ENCODE results near the gene FSCN2. TPM values are rescaled to one million over a fixed set of nuclear protein-coding genes. Genes with fewer than 3 reads are reported as not detected.

The FSCN2 gene
- total RNA-seq = 1 to 10 TPM; 1.0 to 1.8 TPM
- 0.50 TPM for polyA plus RNA-seq (2013, experiment 1 of 2)
- 0.46 TPM for polyA plus RNA-seq (2013, experiment 2 of 2)
- long read RNA-seq, experiment 1 = 0 reads
- long read RNA-seq, experiment 2, partial matches to known transcripts = 0 of 2 reads
- long read RNA-seq, experiment 2, other reads (novel, unspliced or antisense) = 1 of 2 reads
- long read RNA-seq, experiment 3, partial matches to known transcripts = 0 of 1 reads
- long read RNA-seq, experiment 3, other reads (novel, unspliced or antisense) = 1 of 1 reads
- long read RNA-seq, experiment 4 = 0 reads

DNA sequence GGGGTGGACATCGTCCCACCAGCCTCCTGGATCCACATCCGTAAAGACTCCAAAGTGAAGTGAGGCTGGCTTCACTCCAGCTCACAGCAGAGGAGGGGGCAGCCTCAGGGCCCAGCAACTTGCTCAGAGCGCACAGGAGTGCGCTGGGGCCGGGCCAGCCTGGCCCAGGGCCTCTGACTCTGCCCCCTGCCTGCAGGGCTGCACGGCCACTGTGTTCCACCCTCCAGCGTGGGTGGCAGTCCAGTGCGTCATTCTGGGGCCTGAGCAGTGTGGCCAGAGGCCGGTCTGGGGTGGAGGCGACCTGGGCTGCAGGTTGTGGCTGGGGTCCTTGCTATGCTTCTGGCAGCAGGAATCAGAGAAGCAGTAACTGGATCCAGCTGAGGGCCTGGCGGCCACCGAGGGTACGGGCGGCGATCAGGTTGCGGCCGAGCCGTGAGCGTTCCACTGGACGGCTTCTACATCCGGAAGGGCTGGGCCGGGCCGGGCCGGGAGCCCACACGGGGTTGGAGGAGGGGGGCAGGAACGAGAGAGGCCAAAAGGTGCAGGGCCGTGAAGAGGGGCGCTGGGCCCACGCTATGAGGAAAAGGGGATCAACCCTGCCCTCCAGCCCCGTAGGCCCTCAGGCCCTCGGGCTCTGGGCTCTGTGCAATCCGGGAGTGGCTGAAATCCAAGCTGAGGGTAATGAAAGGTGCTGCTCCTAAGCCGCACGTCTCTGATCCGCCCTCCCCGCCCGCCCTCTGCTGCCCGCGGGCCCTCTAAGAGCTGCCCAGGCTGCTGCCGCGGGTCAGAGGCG lies at the start of gene FSCN2:
Gene FSCN2, plus strand, starts transcription at position 787 of the 793 bp plus-strand sequence. CDS start 155 bp downstream, outside the sequence.
- Histone ChIP-seq H3K27me3 (ENCODE audit: control insufficient read depth, insufficient read depth, low read length, poor library complexity, severe bottlenecking) (no peaks in the 10 kb centered on the region), H3K27ac (ENCODE audit: low read depth, low read length) (no peak within 1 kb of the TSS), H3K4me1 (ENCODE audit: control insufficient read depth, insufficient read depth, low read length) (no peaks in the 10 kb centered on the region), H3K36me3 (ENCODE audit: control insufficient read depth, insufficient read depth, low read length) (no peaks in the 10 kb centered on the region), H3K9ac (ENCODE audit: extremely low read depth, low read length, poor library complexity, severe bottlenecking) (no peak within 1 kb of the TSS), H3K4me3 (ENCODE audit: low read length) (no peak within 1 kb of the TSS), H3K9me3 (ENCODE audit: control insufficient read depth, low read length) (no peaks in the 10 kb centered on the region)
- Mint-ChIP-seq H3K4me3 (no peak within 1 kb of the TSS), H3K27me3 (ENCODE audit: insufficient read depth) (peaks cover 24% of the 10 kb centered on the region), H3K9me3 (no peaks in the 10 kb centered on the region), H3K36me3 (ENCODE audit: low read depth) (no peaks in the 10 kb centered on the region), H3K27ac (no peak within 1 kb of the TSS), H3K4me1 (peaks cover 2% of the 10 kb centered on the region)
- TF ChIP-seq, protein P1, sequence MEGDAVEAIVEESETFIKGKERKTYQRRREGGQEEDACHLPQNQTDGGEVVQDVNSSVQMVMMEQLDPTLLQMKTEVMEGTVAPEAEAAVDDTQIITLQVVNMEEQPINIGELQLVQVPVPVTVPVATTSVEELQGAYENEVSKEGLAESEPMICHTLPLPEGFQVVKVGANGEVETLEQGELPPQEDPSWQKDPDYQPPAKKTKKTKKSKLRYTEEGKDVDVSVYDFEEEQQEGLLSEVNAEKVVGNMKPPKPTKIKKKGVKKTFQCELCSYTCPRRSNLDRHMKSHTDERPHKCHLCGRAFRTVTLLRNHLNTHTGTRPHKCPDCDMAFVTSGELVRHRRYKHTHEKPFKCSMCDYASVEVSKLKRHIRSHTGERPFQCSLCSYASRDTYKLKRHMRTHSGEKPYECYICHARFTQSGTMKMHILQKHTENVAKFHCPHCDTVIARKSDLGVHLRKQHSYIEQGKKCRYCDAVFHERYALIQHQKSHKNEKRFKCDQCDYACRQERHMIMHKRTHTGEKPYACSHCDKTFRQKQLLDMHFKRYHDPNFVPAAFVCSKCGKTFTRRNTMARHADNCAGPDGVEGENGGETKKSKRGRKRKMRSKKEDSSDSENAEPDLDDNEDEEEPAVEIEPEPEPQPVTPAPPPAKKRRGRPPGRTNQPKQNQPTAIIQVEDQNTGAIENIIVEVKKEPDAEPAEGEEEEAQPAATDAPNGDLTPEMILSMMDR (conservative IDR thresholded peaks at IDR 0.05) = no peak
- DNase-seq = no peak
- WGBS, 2 experiments (ENCODE audit: insufficient coverage in 1 of 2, insufficient read length in 1 of 2) = 88 to 90% methylated on average over 25 to 42 of the region's 42 CpGs

- Mint-ChIP-seq H3K27me3 (ENCODE audit: insufficient read depth) (peaks cover 48% of the 10 kb centered on the region), H3K36me3 (ENCODE audit: low read depth) (no peaks in the 10 kb centered on the region), H3K27ac (no peak overlapping the region), H3K4me3 (no peak overlapping the region), H3K4me1 (peaks cover 7% of the 10 kb centered on the region), H3K9me3 (peaks cover 3% of the 10 kb centered on the region)
- Histone ChIP-seq H3K9me3 (ENCODE audit: control insufficient read depth, low read length) (no peaks in the 10 kb centered on the region), H3K4me1 (ENCODE audit: control insufficient read depth, insufficient read depth, low read length) (peaks cover 14% of the 10 kb centered on the region), H3K27ac (ENCODE audit: low read depth, low read length) (no peak overlapping the region), H3K27me3 (ENCODE audit: control insufficient read depth, insufficient read depth, low read length, poor library complexity, severe bottlenecking) (peaks cover 34% of the 10 kb centered on the region), H3K36me3 (ENCODE audit: control insufficient read depth, insufficient read depth, low read length) (no peaks in the 10 kb centered on the region), H3K9ac (ENCODE audit: extremely low read depth, low read length, poor library complexity, severe bottlenecking) (no peak overlapping the region), H3K4me3 (ENCODE audit: low read length) (no peak overlapping the region)
- DNase-seq = no peak
- 81 to 86% methylated on average over 11 to 20 of the region's 20 CpGs for WGBS, 2 experiments (ENCODE audit: insufficient coverage in 1 of 2, insufficient read length in 1 of 2)
- TF ChIP-seq, protein P1 (conservative IDR thresholded peaks at IDR 0.05) = no peak
Observed at GRCh38 chr17:81479175-81480071, 48.8 kb upstream of the FSCN2 start.

All from endodermal cell (in vitro differentiated cells).